GM19372 (cell line): ENCODE results near the gene CASKIN1.
"Not testable (repeated sequence)": the region's sequence is repeated elsewhere in the genome, so short reads cannot be mapped to it uniquely, and the experiment has no call there.

Experiments
- ATAC-seq: cut with Tn5 transposase; IDR thresholded peaks from one replicate; pipeline ENCODE4 v1.9.1; 2021; ENCODE audit warnings: mild to moderate bottlenecking, low read depth, moderate library complexity; ENCODE audit not compliant: unreplicated experiment

CASKIN1 gene

DNA sequence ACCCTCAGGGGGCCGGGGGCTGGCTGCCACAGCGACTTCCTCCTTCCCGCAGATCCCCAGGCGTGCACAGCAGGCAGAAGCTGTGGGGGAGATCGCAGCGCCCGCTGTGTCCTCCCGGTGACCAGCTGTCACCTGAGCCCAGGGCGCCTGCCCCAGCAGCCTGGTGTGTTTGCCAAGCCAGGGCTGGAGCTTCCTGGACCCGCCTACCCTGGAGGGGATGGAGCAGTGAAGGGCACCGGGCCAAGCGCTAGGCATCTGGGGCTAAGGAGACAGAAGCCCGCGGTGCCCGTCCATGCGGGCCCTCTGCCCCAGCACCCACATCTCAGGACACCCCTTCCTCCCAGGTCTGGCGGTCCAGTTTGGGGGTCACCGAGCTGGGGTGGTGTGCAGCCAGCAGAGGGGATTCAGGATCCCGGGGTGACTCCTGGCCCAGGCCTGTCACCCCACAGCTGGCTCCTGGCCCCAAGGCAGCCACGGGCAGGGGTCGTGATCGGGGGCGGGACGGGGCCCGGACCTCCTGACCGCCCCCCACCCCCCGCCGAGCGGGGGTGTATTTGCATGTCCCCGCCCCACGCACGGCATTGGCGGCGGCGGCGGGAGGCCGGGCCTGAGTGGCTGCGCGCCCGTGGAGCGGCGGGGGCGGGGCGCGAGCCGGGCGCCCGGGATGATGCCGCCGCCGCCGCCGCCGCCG, 48.3 kb downstream of the CASKIN1 start, which contains the start of gene RAB26:
TSS of gene RAB26 (plus strand) at position 645 of the 691 bp plus-strand sequence. CDS start 159 bp downstream, outside the sequence.
- ATAC-seq: no peak

- ATAC-seq: no peak
Observed at GRCh38 chr16:2147378-2147777, 49.0 kb downstream of the CASKIN1 start.

- no peak for ATAC-seq
Observed at GRCh38 chr16:2145843-2146242, 50.6 kb downstream of the CASKIN1 start.

DNA sequence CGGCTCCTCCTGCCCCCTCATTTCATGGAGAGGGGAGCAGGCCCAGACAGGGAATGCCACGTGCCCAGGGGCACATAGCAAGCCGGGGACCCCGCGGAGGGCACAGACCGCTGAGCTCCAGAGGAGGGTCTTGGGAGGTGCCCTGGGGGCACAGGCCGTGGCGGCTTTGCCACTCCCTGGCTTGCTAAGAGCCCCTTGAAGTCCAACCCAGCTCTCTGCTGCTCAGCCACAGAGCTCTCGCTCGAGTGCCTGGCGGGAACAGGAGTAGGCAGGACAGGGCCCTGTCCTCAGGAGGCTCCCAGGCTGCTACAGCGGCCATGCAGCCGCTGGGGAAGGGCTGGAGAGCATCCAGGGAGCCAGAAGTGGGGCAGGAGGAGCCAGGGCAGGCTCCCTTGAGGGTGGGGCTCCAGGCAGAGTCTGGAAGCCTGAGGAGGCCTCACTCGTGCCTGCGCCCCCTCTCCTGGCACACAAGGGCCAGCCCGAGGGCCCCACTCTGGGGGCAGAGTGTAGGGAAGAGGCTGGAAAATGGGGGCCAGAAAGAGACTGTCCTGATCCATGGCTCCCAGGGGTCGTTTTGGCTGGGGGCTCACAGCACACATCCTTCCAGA, 52.4 kb downstream of the CASKIN1 start:
- no peak for ATAC-seq

- no peak for ATAC-seq
Observed at GRCh38 chr16:2142942-2143877, 53.2 kb downstream of the CASKIN1 start.

GRCh38 chr16:2135770-2136490, 60.5 kb downstream of the CASKIN1 start, which contains the start of gene PKD1:
Gene PKD1, minus strand, starts transcription at chr16:2135898. Its CDS starts 209 bp downstream, at chr16:2135689.
- not testable (repeated sequence) for ATAC-seq

DNA sequence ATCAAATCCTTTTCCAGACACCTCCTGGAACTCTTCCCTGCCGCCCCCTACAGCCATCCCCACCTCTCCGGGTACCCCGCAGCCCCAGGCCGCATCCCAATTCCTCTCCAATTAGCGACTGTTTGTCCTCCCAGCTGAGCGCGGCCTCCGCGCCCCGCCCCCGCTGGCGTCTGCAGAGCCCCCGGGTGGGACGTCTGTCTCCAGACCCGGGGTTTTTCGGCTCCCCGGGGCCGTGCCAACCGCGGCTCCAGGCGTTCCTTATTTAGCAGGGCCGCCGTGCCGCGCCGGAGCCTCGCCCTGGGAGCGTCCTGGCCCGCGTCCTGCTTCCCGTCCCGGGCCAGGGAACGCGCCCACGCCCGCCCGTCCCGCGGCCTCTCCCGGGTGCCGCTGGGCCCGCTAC, 61.3 kb downstream of the CASKIN1 start:
- ATAC-seq: not testable (repeated sequence)

DNA sequence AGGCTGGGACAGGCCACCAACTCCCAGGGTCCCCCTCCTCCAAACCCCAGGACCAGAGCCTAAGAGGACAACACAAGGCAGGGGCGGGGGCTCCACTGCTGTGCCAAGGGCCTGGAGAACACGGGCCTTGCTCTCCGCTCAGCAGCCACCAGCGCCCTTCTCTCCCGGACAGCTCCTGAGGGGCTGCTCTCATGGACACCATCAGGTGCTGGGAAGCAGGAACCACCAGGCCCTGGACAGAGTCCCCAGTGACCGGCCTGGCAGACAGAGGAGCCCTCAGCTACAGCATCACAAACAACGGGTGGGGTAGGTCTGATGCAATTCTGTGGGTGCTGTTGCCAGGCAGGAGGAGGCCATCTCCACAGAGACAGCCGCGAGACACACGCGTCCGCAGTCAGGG, 62.6 kb downstream of the CASKIN1 start:
- not testable (repeated sequence) for ATAC-seq

DNA sequence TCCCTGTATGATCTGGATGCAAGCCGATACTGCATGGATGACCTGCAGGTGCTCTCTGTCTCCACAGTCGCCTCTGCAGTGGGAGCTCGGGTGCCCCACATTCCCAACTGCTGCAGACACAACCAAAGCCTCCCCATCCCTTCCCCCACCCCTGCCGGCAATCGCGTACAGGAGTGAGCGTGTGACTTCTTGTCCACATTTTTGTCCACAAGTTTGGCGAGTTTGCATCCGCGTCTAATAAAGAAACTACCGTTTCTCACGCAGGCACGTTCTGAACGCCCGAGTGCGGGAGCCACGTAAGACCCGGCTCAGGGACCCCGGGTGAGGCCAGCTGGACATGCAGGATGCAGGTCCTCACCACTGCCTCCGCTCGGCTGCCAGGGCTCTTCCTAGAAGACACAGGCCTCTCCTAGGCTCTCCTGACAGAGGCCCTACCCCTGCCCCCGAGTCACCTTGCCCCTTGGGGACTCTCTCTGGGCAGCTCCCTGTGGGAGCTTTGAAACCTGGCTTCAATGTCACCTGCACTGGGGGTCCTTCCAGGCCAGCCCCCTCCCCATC, 66.4 kb downstream of the CASKIN1 start:
- not testable (repeated sequence) for ATAC-seq

DNA sequence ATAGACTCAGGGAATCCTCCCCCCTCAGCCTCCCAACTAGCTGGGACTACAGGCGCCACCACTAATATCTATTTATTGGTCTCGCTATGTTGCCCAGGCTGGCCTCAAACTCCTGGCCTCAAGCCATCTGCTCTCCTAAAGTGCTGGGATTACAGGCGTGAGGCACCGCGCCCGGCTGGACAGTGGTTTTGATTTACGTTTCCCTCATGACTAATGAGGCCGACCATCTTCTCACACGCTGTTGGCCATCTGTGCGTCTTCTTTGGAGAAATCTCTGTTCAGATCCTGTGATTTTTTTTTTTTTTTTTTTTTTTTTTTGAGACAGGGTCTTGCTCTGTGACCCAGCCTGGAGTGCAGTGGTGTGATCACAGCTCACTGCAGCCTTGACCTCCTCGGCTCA, 67.2 kb downstream of the CASKIN1 start:
- not testable (repeated sequence) for ATAC-seq

- ATAC-seq: not testable (repeated sequence)
Observed at GRCh38 chr16:2127630-2128280, 68.7 kb downstream of the CASKIN1 start.
